BE2C (cell line): ENCODE measurements around the gene CAB39.

Experiments used
- DNase-seq: peaks from one replicate; pipeline ENCODE4 v3.0.0-alpha.2; 2020
- H3K27me3 ChIP-seq: fragments of 250-450 bp; sonication (Bioruptor Pico); 2 replicates; pipeline ENCODE4 v1.5.1; 2020; ENCODE audit warnings: mild to moderate bottlenecking
- H3K36me3 ChIP-seq: fragments of 250-450 bp; sonication (Bioruptor Pico); 2 replicates; pipeline ENCODE4 v1.5.1; 2020; ENCODE audit warnings: mild to moderate bottlenecking
- H3K4me1 ChIP-seq: fragments of 250-450 bp; sonication (Bioruptor Pico); 2 replicates; pipeline ENCODE4 v1.5.1; 2020
- H3K4me3 ChIP-seq: 2 replicates; pipeline ENCODE4 v1.5.1; 2011; ENCODE audit warnings: low read depth, low read length
- H3K9me3 ChIP-seq: fragments of 250-450 bp; sonication (Bioruptor Pico); 2 replicates; pipeline ENCODE4 v1.5.1; 2020
- TF ChIP-seq, protein P1 (sequence below): IDR thresholded peaks from 2 replicates; pipeline ENCODE4 v1.5.1; 2012; ENCODE audit warnings: mild to moderate bottlenecking, low read depth, low read length

Gene CAB39

GRCh38 chr2:230688490-230688889 lies 24.2 kb upstream of the CAB39 start:
- no peaks in the 10 kb centered on the region for H3K27me3 ChIP-seq
- no peaks in the 10 kb centered on the region for H3K4me1 ChIP-seq
- no peak overlapping the region for H3K4me3 ChIP-seq
- H3K36me3 ChIP-seq = no peaks in the 10 kb centered on the region
- no peaks in the 10 kb centered on the region for H3K9me3 ChIP-seq
- DNase-seq = no peak
- TF ChIP-seq, protein P1, sequence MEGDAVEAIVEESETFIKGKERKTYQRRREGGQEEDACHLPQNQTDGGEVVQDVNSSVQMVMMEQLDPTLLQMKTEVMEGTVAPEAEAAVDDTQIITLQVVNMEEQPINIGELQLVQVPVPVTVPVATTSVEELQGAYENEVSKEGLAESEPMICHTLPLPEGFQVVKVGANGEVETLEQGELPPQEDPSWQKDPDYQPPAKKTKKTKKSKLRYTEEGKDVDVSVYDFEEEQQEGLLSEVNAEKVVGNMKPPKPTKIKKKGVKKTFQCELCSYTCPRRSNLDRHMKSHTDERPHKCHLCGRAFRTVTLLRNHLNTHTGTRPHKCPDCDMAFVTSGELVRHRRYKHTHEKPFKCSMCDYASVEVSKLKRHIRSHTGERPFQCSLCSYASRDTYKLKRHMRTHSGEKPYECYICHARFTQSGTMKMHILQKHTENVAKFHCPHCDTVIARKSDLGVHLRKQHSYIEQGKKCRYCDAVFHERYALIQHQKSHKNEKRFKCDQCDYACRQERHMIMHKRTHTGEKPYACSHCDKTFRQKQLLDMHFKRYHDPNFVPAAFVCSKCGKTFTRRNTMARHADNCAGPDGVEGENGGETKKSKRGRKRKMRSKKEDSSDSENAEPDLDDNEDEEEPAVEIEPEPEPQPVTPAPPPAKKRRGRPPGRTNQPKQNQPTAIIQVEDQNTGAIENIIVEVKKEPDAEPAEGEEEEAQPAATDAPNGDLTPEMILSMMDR = no peak

GRCh38 chr2:230690439-230690838 lies 22.2 kb upstream of the CAB39 start:
- Histone ChIP-seq H3K36me3 (no peaks in the 10 kb centered on the region), H3K4me3 (no peak overlapping the region), H3K27me3 (no peaks in the 10 kb centered on the region), H3K4me1 (no peaks in the 10 kb centered on the region), H3K9me3 (no peaks in the 10 kb centered on the region)
- TF ChIP-seq, protein P1 = no peak
- no peak for DNase-seq

DNA sequence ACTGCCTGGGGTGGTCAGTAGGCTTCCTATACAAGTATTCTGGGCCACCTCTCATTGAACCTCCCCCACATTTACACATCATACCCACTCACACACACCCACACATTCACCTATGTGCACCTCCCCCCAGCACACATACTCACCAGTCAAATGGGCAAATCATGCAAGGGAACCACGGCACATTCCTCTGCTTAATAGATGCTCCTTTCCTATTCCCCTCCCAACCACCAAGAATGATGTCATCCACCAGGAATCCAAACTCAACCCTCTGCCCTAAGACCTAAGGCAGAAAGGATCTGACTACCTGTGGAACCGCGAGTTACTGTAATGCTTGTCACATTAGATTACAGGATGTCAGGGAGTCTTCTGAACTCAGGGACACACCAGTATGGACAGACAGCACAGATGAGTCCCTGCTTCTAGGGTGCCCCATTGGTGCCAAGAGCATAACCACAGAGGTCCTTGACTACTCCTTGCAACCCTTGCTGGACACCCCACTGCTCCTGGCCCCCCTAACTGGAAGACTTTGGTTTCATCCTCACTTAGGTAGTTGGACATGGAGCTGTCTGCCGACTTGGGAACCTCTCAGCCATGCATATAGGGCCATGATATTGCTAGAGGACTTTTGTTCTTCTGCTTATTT lies 21.5 kb upstream of the CAB39 start:
- Histone ChIP-seq H3K27me3 (no peaks in the 10 kb centered on the region), H3K36me3 (no peaks in the 10 kb centered on the region), H3K4me1 (no peaks in the 10 kb centered on the region), H3K4me3 (no peak overlapping the region), H3K9me3 (no peaks in the 10 kb centered on the region)
- DNase-seq = no peak
- TF ChIP-seq, protein P1 = no peak

DNA sequence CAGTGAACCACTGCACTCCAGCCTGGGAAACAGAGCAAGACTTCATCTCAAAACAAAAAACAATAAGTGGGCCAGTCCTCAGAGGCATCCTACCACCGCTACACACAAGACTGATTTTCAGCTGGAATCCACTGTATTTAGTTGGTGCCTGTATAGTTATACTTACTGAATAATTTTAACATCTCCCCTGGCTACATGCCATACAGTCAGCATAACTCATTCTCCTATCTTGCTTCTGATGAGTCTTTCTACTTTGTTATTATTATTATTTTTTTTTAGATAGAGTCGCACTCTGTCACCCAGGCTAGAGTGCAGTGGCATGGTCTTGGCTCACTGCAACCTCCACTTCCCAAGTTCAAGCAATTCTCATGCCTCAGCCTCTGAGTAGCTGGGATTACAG lies 19.9 kb upstream of the CAB39 start:
- no peak for DNase-seq
- no peaks in the 10 kb centered on the region for H3K4me1 ChIP-seq

DNA sequence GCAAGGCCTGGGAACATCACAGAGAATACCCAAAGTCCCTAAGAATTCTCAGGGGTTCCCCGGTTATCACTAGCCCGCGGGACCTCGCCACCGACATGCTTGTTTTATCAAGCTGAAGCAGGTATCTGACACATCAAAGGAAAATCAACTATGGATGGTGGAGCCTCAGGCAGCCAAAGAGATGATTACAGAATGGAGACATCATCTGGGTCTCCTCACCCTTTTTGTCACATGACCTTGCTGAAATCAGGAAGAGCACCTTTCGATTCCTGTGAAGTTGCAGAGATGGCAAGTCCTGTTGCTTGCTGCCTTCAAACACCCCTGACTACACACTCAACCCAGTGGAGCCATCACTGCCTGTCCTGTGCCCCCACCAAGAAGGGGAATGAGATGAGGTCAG lies 19.2 kb upstream of the CAB39 start:
- no peak for DNase-seq
- H3K9me3 ChIP-seq = no peaks in the 10 kb centered on the region

More for the DNA sequence above, 19.9 kb upstream of the CAB39 start:
- H3K4me3 ChIP-seq = no peak overlapping the region
- H3K9me3 ChIP-seq = no peaks in the 10 kb centered on the region
- H3K36me3 ChIP-seq = no peaks in the 10 kb centered on the region
- H3K27me3 ChIP-seq = no peaks in the 10 kb centered on the region
- TF ChIP-seq, protein P1 = no peak

GRCh38 chr2:230694241-230694640 lies 18.4 kb upstream of the CAB39 start:
- Histone ChIP-seq H3K4me1 (no peaks in the 10 kb centered on the region), H3K4me3 (no peak overlapping the region), H3K9me3 (no peaks in the 10 kb centered on the region), H3K27me3 (no peaks in the 10 kb centered on the region), H3K36me3 (no peaks in the 10 kb centered on the region)
- TF ChIP-seq, protein P1 = no peak
- no peak for DNase-seq

More for the DNA sequence above, 19.2 kb upstream of the CAB39 start:
- Histone ChIP-seq H3K27me3 (no peaks in the 10 kb centered on the region), H3K4me3 (no peak overlapping the region), H3K36me3 (no peaks in the 10 kb centered on the region), H3K4me1 (no peaks in the 10 kb centered on the region)
- TF ChIP-seq, protein P1 = no peak
